Transverse colon (tissue), 3 donors: ENCODE results near the gene TAF1C.

Experiments used
- EP300 ChIP-seq: sonication (generic); formaldehyde crosslinking; IDR thresholded peaks from one replicate; pipeline ENCODE4 v1.6.1; 2017; ENCODE audit warnings: antibody characterized with exemption, low read depth
- POLR2AphosphoS5 ChIP-seq, 3 donors: sonication (generic); formaldehyde crosslinking; IDR thresholded peaks; one replicate each; pipeline ENCODE4 v1.6.1; 2016; ENCODE audit warnings: antibody characterized with exemption in 3 of 3

- TF ChIP-seq EP300: no peak
- TF ChIP-seq POLR2AphosphoS5 (IDR thresholded peaks at IDR 0.05): no peak
These were observed 27.7 kb upstream of the TAF1C start for GRCh38 chr16:84214451-84215066.
